ENCODE measurements around the gene TGFBR1. TPM values are rescaled to one million over a fixed set of nuclear protein-coding genes. Genes with fewer than 3 reads are reported as not detected.

Gene TGFBR1
- total RNA-seq, 1 donor from 2014 or later = 87.8 TPM

GRCh38 chr9:99197987-99198386, 93.1 kb downstream of the TGFBR1 start:
- H3K36me3 ChIP-seq (ENCODE audit: control insufficient read depth, insufficient read depth, low read length) = no peaks in the 10 kb centered on the region
- H3K4me3 ChIP-seq (ENCODE audit: low read depth, low read length) = no peak overlapping the region
- H3K27me3 ChIP-seq (ENCODE audit: control insufficient read depth, insufficient read depth, low read length) = peaks cover 6% of the 10 kb centered on the region
- no peak for TF ChIP-seq CTCF (IDR thresholded peaks at IDR 0.05; ENCODE audit: insufficient read depth, low read length, poor library complexity, severe bottlenecking)
- no peak for DNase-seq (ENCODE audit: low read depth)

- Histone ChIP-seq H3K4me3 (ENCODE audit: low read depth, low read length) (no peak overlapping the region), H3K36me3 (ENCODE audit: control insufficient read depth, insufficient read depth, low read length) (no peaks in the 10 kb centered on the region), H3K27me3 (ENCODE audit: control insufficient read depth, insufficient read depth, low read length) (peaks cover 4% of the 10 kb centered on the region)
- TF ChIP-seq CTCF (IDR thresholded peaks at IDR 0.05; ENCODE audit: insufficient read depth, low read length, poor library complexity, severe bottlenecking) = no peak
- no peak for DNase-seq (ENCODE audit: low read depth)
Observed at GRCh38 chr9:99199938-99200539, 95.1 kb downstream of the TGFBR1 start.

- no peak for DNase-seq (ENCODE audit: low read depth)
- no peak overlapping the region for H3K4me3 ChIP-seq (ENCODE audit: low read depth, low read length)
- H3K36me3 ChIP-seq (ENCODE audit: control insufficient read depth, insufficient read depth, low read length) = no peaks in the 10 kb centered on the region
- H3K27me3 ChIP-seq (ENCODE audit: control insufficient read depth, insufficient read depth, low read length) = peaks cover 4% of the 10 kb centered on the region
- no peak for TF ChIP-seq CTCF (IDR thresholded peaks at IDR 0.05; ENCODE audit: insufficient read depth, low read length, poor library complexity, severe bottlenecking)
Observed at GRCh38 chr9:99201603-99202002, 96.7 kb downstream of the TGFBR1 start.

Other genes with a start within 250 kb of the TGFBR1 start
- 11.6 and 11.8 TPM in 2 replicates for gene COL15A1, start 161.2 kb upstream of the TGFBR1 start, total RNA-seq
- gene ALG2, start 116.8 kb downstream of the TGFBR1 start, total RNA-seq = 52.4 and 54.1 TPM in 2 replicates
- 230 and 244 TPM in 2 replicates for gene SEC61B, start 117.2 kb downstream of the TGFBR1 start, total RNA-seq